GM18858 (cell line): ENCODE results near the gene IMMP1L.
A peak's percentile ranks its signal among the peaks of the same experiment; 100 is the strongest.

Experiments used
- ATAC-seq: cut with Tn5 transposase; IDR thresholded peaks from one replicate; pipeline ENCODE4 v1.9.1; 2021; ENCODE audit not compliant: unreplicated experiment

The IMMP1L gene

GRCh38 chr11:31404614-31405013 is 104.8 kb downstream of the IMMP1L start:
- ATAC-seq = no peak

- peak; percentile 62 for ATAC-seq
These were observed 112.1 kb downstream of the IMMP1L start for GRCh38 chr11:31397239-31397834.

- ATAC-seq = no peak
These were observed 122.0 kb downstream of the IMMP1L start for GRCh38 chr11:31387379-31387778.

- no peak for ATAC-seq
These were observed 126.3 kb downstream of the IMMP1L start for GRCh38 chr11:31383116-31383515.
